Pancreas (tissue), 10 donors: ENCODE measurements around the gene PSMC3. TPM values are rescaled to one million over a fixed set of nuclear protein-coding genes. Genes with fewer than 3 reads are reported as not detected.

Experiments
- ATAC-seq, 4 donors: fragments of 200-7000 bp; cut with Tn5 transposase; one replicate each; pipeline versions ENCODE4 v1.8.0 to v1.9.1; 2020; ENCODE audit warnings: mild to moderate bottlenecking in 4 of 4, moderate library complexity in 4 of 4
- DNase-seq, 6 donors: peaks; one replicate each; pipeline ENCODE4 v3.0.0-alpha.2; 2020
- FAIRE-seq: peaks from 2 replicates; lab custom pipeline; 2012; peaks lifted over from hg19 to GRCh38; lab: Jason Lieb, UNC
- H3K27ac ChIP-seq, 4 donors: fragments of 200-600 bp; sonication (generic); 1 replicate in 3 of 4; 2 replicates in 1 of 4; pipeline versions ENCODE4 v1.5.0 to v1.8.0; 2020
- H3K27me3 ChIP-seq, 4 donors: fragments of 200-600 bp; one replicate each; pipeline ENCODE4 v1.8.0; 2021
- H3K36me3 ChIP-seq, 3 donors: fragments of 200-600 bp; sonication (generic) in 1 of 3; one replicate each; pipeline versions ENCODE4 v1.5.0 to v1.8.0; 2020 to 2021
- H3K4me1 ChIP-seq, 3 donors: fragments of 200-600 bp; one replicate each; pipeline ENCODE4 v1.8.0; 2021
- H3K4me3 ChIP-seq, 4 donors: fragments of 200-600 bp; sonication (generic) in 2 of 4; one replicate each; pipeline versions ENCODE4 v1.5.0 to v1.8.0; 2020 to 2021
- H3K9me3 ChIP-seq, 4 donors: fragments of 200-600 bp; one replicate each; pipeline ENCODE4 v1.8.0; 2021
- CTCF ChIP-seq, 4 donors: fragments of 200-600 bp; sonication (generic) in 3 of 4; IDR thresholded peaks; one replicate each; pipeline versions ENCODE4 v1.5.0 to v1.8.0; 2021; ENCODE audit warnings: antibody characterized with exemption in 4 of 4
- WGBS, 2 donors: extraction: QIAGEN DNeasy Blood & Tissue Kit; methylation state at CpG; one replicate each; pipeline ENCODE4 v1.1.7; 2013; 5-methylcytosine and 5-hydroxymethylcytosine counted together
- intact Hi-C, 3 donors: fragments of 100-400 bp; cut with DNase I; formaldehyde crosslinking; loops; one replicate each; pipeline versions ENCODE4 v1.11.1 to v1.14.2; 2022
- polyA plus RNA-seq, 2 donors: library from polyadenylated mRNA; stranded (reverse); fragments of 200-250 nt; gene quantifications; one replicate each; pipeline ENCODE4 v1.2.3, GENCODE V29; 2013
- total RNA-seq, 6 donors: library from RNA; stranded (reverse); fragmentation: NEBNext Ultra II Directional in 4 of 6; extraction: Animal tissue kit (Norgen Biotek cat#: 25700) in 4 of 6; gene quantifications; one replicate each; pipeline versions ENCODE4 v1.2.1 to v1.2.4, GENCODE V29; 2021 to 2023
- donor health status: healthy with polysubstance abuse.
- donor health status: DM: no; HTN: no; CAD: no; lungs with moderate emphysema.
- donor health status: DM: no; HTN: no; CAD: no.
- donor health status: control.
- donor health status: control.
- donor health status: Bipolar disorder and iron deficiency.
- donor health status: DM: yes; HTN: yes; CAD: no.
- donor health status: DM: no; HTN: no; CAD: no.
- donor health status: DM: no; HTN: no; CAD: no.
- donor health status: DM: yes; HTN: yes; CAD: no.

The PSMC3 gene
- total and polyA plus RNA-seq, 8 donors, result 37.4 to 67.5 (median 51.7) TPM

GRCh38 chr11:47430524-47430923, 4.3 kb upstream of the PSMC3 start:
- Histone ChIP-seq H3K36me3 (no peaks in the 10 kb centered on the region), H3K27me3 (no peaks in the 10 kb centered on the region), H3K4me3 (no peak overlapping the region), H3K27ac (no peak overlapping the region), H3K4me1 (peaks cover 0 to 3% (median 0%) of the 10 kb centered on the region in 3 donors), H3K9me3 (no peaks in the 10 kb centered on the region)
- FAIRE-seq (no peak), DNase-seq (no peak), ATAC-seq (no peak)
- TF ChIP-seq CTCF (IDR thresholded peaks at IDR 0.05), result no peak
- intact Hi-C loops, result no loop called here
- WGBS, 2 donors, result 65 to 66% methylated on average over 5 of the region's 5 CpGs

- ATAC-seq, result no peak
- intact Hi-C loops, result no loop called here
- peak overlapping the region; percentile 78 to 99 (median 92) for H3K4me3 ChIP-seq
- DNase-seq, result no peak
- TF ChIP-seq CTCF (IDR thresholded peaks at IDR 0.05), result no peak
- no peaks in the 10 kb centered on the region for H3K9me3 ChIP-seq
- H3K27ac ChIP-seq, result peak overlapping the region; percentile 58 to 94 (median 86)
- peaks cover 0 to 28% (median 14%) of the 10 kb centered on the region in 3 donors for H3K36me3 ChIP-seq
- H3K4me1 ChIP-seq, result peaks cover 3 to 11% (median 6%) of the 10 kb centered on the region in 3 donors
- WGBS, 2 donors, result 0 to 1% methylated on average over 14 of the region's 14 CpGs
- FAIRE-seq, result no peak
- H3K27me3 ChIP-seq, result no peaks in the 10 kb centered on the region
These were observed 628 bp downstream of the PSMC3 start for GRCh38 chr11:47425611-47426010.

GRCh38 chr11:47418454-47419259, 7.6 kb downstream of the PSMC3 start:
- ATAC-seq (no peak), FAIRE-seq (no peak), DNase-seq (no peak)
- H3K9me3 ChIP-seq, result no peaks in the 10 kb centered on the region
- TF ChIP-seq CTCF (IDR thresholded peaks at IDR 0.05), result no peak
- H3K27ac ChIP-seq, result no peak overlapping the region
- no peaks in the 10 kb centered on the region for H3K27me3 ChIP-seq
- peaks cover 0 to 8% (median 0%) of the 10 kb centered on the region in 3 donors for H3K4me1 ChIP-seq
- intact Hi-C loops, result no loop called here
- H3K36me3 ChIP-seq, result peaks cover 0 to 53% (median 25%) of the 10 kb centered on the region in 3 donors
- no peak overlapping the region for H3K4me3 ChIP-seq
- WGBS, 2 donors, result 87% methylated on average over 23 of the region's 23 CpGs

- no peak overlapping the region for H3K4me3 ChIP-seq
- H3K9me3 ChIP-seq, result no peaks in the 10 kb centered on the region
- no peak for DNase-seq
- 88 to 92% methylated on average over 6 of the region's 6 CpGs for WGBS, 2 donors
- peaks cover 0 to 8% (median 0%) of the 10 kb centered on the region in 3 donors for H3K4me1 ChIP-seq
- intact Hi-C loops, result no loop called here
- no peak for TF ChIP-seq CTCF (IDR thresholded peaks at IDR 0.05)
- no peaks in the 10 kb centered on the region for H3K27me3 ChIP-seq
- peaks cover 0 to 48% (median 23%) of the 10 kb centered on the region in 3 donors for H3K36me3 ChIP-seq
- no peak overlapping the region for H3K27ac ChIP-seq
- FAIRE-seq, result no peak
- no peak for ATAC-seq
These were observed 8.5 kb downstream of the PSMC3 start for GRCh38 chr11:47417712-47418111.
